LNCaP clone FGC (cell line): ENCODE measurements around the gene MAN2B1.
"Not testable (repeated sequence)": the region's sequence is repeated elsewhere in the genome, so short reads cannot be mapped to it uniquely, and the experiment has no call there.

Experiments
- DNase-seq: peaks from one replicate; pipeline ENCODE4 v3.0.0-alpha.2; 2011; ENCODE audit warnings: low read depth
- H3K4me3 ChIP-seq: 2 replicates; pipeline ENCODE4 v1.5.1; 2011; ENCODE audit warnings: mild to moderate bottlenecking, low read depth, low read length, control low read depth
- CTCF ChIP-seq: IDR thresholded peaks from 2 replicates; pipeline ENCODE4 v1.5.1; 2012; ENCODE audit warnings: mild to moderate bottlenecking; ENCODE audit not compliant: control insufficient read depth, insufficient read depth; ENCODE audit errors: extremely low read depth

MAN2B1 gene

GRCh38 chr19:12666265-12667048, at the start of gene MAN2B1, which contains the start of gene WDR83:
TSS of gene MAN2B1 (minus strand) at chr19:12666742. CDS start at chr19:12666701, 41 bp downstream.
TSS of gene WDR83 (plus strand) at chr19:12666807. CDS start at chr19:12669791, 2,984 bp downstream.
- TF ChIP-seq CTCF = no peak
- H3K4me3 ChIP-seq = peak within 1 kb of the TSS; percentile 98
- no peak for DNase-seq

GRCh38 chr19:12715929-12716328, 49.4 kb upstream of the MAN2B1 start:
- TF ChIP-seq CTCF = no peak
- DNase-seq = no peak
- H3K4me3 ChIP-seq = no peak overlapping the region

DNA sequence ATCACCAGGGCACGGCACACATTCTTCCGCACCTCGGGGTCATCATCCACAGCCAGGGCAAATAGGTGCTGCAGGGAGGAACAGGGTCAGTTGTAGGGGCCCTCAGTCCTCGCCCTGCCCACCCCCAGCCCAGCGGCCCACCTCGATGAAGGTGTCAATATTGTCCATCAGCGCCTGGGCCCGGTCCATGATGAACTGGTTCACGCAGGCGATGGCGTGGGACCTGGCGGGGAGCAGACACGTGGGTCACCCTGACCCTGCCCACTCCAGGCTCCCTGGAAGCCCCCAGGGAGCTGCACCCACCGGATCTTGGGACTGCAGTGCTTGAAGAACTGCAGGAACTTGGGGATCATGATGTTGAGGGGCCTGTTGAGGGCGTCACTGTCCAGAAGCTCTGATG, 48.6 kb upstream of the MAN2B1 start:
- no peak overlapping the region for H3K4me3 ChIP-seq
- TF ChIP-seq CTCF = no peak
- no peak for DNase-seq

DNA sequence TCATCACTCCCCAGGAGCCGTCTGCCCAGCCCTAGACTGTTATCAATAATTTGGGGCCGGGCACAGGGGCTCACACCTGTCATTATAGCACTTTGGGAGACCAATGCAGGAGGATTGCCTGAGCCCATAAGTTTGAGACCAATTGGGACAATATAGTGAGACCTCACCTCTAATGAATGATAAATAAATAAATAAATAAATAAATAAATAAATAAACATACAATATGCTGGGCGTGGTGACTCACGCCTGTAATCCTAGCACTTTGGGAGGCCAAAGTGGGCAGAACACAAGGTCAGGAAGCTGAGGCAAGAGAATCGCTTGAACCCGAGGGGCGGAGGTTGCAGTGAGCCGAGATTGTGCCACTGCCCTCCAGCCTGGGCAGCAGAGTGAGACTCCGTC, 46.8 kb upstream of the MAN2B1 start:
- DNase-seq, H3K4me3 ChIP-seq: not testable (repeated sequence)

GRCh38 chr19:12712077-12712476, 45.5 kb upstream of the MAN2B1 start:
- not testable (repeated sequence) for H3K4me3 ChIP-seq, DNase-seq

DNA sequence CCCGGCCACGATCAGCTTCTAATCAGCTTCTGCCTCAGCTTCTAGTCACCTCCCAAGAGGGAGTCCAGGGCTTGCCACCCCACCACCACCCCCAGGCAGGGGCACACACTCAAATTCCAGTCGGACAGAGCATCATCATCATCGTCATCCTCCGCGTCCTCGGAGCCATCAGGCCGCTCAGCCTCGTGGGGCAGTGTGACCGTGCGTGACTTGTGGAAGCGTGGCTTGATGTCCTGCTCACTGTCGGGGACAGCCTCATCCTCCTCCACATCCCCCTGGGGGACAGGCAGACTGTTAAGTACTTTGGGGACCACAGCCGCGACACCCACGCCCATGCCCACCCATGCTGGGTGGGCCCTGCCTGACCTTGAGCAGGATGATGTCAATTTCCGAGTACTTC, 44.6 kb upstream of the MAN2B1 start:
- no peak overlapping the region for H3K4me3 ChIP-seq
- no peak for DNase-seq
- TF ChIP-seq CTCF = no peak

DNA sequence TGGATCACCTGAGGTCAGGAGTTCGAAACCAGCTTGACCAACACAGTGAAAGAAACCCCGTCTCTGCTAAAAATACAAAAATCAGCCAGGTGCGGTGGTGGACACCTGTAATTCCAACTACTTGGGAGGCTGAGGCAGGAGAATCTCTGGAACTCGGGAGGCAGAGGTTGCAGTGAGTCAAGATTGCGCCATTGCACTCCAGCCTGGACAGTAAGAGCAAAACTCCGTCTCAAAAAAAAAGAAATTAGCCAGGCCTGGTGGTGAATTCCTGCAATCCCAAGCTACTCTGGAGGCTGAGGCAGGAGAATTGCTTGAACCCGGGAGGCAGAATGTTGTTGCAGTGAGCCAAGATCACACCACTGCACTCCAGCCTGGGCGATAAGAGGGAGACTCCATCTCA, 42.1 kb upstream of the MAN2B1 start:
- TF ChIP-seq CTCF = no peak
- DNase-seq = no peak
- no peak overlapping the region for H3K4me3 ChIP-seq

DNA sequence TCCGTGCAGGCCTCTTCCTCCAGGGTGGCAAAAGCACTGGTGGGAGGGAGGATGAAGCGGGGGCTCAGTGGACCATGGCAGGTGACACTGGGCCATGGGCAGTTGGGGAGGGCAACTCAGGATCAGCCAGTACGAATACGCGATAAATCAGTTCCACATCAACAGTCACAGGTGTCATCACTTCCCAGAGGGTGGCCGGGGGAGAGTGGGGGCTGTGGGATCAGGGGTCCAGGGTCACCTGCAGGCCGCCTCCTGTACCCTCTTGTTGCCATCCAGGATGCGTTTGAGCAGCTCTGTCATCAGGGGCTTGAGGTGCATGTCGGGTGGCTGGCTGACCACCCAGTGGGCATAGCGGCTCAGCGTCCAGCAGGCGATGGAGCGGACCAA, 39.8 kb upstream of the MAN2B1 start:
- DNase-seq = no peak
- no peak overlapping the region for H3K4me3 ChIP-seq
- no peak for TF ChIP-seq CTCF
